GM15510 (cell line): ENCODE results near the gene SNX33.
A peak's percentile ranks its signal among the peaks of the same experiment; 100 is the strongest.

Experiments used
- POLR2A ChIP-seq: IDR thresholded peaks from 3 replicates; pipeline ENCODE4 v1.6.1; 2011; ENCODE audit warnings: borderline replicate concordance; ENCODE audit not compliant: insufficient read length; ENCODE audit errors: extremely low read depth

The SNX33 gene, protein sequence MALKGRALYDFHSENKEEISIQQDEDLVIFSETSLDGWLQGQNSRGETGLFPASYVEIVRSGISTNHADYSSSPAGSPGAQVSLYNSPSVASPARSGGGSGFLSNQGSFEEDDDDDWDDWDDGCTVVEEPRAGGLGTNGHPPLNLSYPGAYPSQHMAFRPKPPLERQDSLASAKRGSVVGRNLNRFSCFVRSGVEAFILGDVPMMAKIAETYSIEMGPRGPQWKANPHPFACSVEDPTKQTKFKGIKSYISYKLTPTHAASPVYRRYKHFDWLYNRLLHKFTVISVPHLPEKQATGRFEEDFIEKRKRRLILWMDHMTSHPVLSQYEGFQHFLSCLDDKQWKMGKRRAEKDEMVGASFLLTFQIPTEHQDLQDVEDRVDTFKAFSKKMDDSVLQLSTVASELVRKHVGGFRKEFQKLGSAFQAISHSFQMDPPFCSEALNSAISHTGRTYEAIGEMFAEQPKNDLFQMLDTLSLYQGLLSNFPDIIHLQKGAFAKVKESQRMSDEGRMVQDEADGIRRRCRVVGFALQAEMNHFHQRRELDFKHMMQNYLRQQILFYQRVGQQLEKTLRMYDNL

DNA sequence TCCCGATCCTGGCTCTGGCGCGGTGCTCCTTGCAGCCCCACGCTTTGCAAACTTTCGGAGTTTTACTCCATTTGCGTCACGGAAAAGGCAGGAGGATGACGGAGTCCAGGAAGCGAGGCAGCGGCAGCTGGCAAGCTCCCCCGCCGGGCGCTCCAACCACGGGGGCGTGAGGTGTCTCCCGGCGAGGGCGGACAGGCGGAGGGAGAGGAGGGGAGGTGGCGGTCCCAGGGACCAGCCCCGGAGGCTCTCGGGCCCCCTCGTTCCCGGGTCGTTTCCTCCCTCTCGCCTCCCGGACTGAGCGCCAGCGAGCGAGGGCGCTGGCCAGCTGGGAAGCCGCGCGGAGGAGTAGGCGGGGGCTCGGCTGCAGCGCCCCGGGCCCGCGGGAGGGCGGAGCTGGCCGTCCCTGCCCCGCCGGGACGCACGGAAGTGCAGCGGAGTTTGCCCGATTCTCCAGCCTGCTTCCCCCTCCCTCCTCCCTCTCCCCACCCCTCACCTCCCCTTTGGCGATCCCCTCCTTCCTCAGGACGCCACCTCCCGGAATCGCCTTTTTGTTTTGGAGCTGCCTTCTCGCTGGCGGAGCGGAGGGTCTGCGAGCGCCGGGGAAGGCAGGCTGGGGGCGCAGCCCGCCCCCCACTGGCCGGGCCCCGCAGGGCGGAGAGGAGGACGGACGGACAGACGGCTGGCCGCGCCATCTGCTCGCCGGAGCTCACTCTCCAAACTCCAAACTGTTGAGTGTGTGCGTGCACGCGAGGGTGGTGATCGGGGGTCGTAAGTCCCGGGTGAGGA is at the start of gene SNX33:
Gene SNX33, plus strand, starts transcription at position 543 of the 786 bp plus-strand sequence. CDS start 1,191 bp downstream, outside the sequence.
- peak; percentile 19 for TF ChIP-seq POLR2A

DNA sequence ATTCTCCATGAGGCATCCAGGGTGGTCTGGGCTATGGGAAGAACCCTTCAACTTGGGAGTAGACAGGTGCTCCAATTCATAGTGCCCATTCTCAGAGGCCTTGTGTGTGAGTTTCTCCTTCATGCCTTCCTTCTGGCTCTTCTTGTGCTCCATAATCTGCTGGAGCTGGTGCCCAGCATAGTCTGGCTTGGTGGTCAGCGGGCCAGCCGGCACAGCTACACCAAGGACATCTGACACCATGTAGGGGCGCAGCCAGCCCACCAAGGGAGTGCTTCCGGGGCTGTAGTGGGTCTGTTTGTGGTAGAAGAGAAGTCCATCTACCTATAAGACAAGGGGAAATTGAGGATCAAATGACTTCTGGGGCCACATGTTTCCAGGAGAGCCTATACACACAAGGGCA is 49.4 kb upstream of the SNX33 start:
- TF ChIP-seq POLR2A = no peak

DNA sequence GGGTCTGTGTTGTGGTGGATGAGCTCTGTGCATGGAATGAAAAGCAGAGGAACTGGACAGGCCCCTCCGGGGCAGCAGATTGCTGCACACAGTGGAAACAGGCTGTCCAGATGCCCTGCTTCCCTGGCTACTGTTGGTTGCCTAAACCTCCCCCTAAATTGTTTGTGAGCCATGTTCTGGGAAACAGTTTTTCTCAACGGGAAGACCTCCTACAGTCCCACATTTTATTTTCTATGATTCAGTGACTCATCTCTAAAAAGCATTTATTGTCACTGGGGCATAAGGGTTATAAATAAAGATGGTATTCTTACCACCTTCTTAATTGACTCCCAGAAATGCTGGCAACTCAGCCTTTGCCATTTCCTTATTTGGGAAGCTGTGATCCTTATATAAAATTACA is 48.3 kb upstream of the SNX33 start:
- TF ChIP-seq POLR2A = no peak

DNA sequence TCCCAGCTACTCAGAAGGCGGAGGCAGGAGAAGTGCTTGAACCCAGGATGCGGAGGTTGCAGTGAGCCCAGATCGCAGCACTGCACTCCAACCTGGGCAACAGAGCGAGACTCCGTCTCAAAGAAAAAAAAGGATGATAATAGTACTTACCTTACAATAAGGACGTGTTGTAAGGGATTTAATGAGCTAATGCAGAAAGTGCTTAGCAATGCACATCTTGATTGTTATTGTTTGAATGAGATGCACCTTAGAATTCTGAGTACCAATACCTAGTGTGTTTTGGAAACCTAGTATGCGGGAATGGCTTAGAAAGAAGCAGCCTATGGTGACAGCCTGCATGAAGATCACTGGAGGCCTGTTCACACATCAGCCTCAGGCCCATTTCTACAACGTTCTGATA is 41.7 kb upstream of the SNX33 start:
- TF ChIP-seq POLR2A = no peak

- TF ChIP-seq POLR2A = no peak
Measured at GRCh38 chr15:75606711-75607699, 40.7 kb upstream of the SNX33 start.

GRCh38 chr15:75616766-75617165 is 30.9 kb upstream of the SNX33 start:
- no peak for TF ChIP-seq POLR2A

- no peak for TF ChIP-seq POLR2A
Measured at GRCh38 chr15:75620058-75620820, 27.5 kb upstream of the SNX33 start.

DNA sequence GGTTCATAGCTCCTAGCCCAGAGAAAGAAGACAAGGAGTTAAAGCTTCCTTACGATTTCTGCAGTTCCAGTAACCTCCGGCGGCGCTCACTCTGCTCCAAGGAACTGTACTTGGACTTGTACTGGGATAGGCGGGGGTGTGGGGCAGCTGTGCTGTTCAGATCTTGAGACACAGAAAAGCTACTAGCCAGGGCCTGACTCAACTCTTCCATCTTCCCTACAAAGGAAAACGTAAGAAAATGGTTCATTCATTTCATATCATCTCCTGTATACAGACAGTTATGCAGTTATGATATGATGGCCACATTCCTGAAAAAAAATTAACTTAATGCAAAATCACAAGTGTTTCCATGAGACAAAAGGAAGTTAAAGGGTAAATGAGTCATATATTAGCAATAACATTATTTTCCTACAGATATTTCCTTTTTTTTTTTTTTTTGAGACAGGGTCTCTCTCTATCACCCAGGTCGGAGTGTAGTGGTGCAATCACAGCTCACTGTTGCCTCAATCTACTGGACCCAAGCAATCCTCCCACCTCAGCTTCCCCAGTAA is 26.8 kb upstream of the SNX33 start:
- TF ChIP-seq POLR2A = no peak

DNA sequence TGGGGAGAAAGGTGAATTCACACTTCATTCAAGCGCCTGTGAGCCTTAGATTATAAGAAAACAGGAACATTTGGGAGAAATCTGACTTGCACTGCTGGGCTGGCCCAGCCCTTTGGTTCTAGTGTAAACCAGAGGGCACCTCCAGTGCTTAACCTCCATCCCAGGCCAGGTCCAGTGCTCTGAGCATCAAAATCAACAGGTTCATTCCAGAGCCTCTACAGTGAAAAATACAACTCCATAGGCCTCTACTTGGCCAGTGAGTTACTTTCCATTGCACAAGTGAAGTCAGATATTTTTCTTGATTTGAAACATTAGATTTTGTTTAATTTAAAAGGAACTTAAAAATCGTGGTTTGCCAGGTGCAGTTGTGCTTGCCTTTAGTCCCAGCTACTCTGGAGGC is 25.2 kb upstream of the SNX33 start:
- no peak for TF ChIP-seq POLR2A

DNA sequence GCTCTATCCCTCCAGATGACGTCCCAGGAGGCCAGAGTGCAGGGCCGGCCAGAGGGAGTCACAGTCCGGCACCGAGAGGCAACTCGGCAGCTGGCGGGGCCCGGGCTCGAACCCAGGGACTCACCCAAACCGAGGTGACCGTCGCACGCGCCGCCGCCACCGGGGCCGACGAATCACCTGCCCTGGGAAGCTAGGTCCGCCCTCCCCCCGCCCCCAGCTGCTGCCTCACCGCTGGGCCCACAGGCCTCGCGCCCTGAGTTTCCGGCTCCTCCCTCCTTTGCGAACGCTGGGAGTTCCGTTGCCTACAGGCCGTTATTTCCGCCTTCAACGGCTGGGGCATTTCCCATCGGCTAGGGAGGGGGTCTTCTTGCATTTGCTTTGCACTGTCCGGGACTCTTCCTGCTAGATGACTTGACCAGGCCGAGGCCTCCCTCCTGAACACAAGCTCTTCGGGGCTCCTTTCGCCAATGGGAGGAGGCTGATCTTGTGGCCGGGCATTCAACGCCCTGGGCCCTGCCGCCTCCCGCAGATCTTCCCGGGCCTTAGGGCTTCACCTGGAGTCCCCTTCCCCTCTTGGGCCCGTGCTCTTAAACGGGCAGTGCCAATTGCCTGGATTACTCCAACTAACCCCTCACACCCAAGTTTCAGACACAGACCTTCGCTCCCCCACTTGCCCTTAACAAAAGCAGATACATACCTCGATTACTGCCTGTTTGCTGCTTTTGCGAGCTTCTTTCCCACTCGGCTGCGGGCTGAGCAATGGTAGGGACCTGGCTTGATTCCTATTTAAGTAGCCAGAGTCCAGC is 22.0 kb upstream of the SNX33 start, which contains the start of gene SNUPN:
Gene SNUPN, minus strand, starts transcription at position 184 of the 806 bp plus-strand sequence. CDS start 4,674 bp downstream, outside the sequence.
- TF ChIP-seq POLR2A = peak; percentile 85

GRCh38 chr15:75631935-75632334 is 15.8 kb upstream of the SNX33 start:
- no peak for TF ChIP-seq POLR2A

DNA sequence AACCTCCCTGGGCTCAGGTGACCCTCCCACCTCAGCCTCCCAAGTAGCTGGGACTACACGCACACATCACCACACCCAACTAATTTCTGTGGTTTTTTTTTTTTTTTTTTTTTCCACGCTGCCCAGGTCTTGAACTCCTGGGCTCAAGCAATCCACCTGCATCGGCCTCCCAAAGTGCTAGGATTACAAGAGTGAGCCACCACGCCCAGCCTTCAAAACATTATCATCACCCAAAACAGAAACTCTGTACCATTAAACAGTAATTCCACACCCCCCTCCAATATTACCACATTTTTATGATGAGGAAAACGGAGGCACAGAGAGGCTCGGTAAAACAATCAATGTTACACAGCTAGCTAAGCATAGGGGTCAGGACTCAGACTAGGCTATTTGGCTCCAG is 11.7 kb upstream of the SNX33 start:
- no peak for TF ChIP-seq POLR2A

DNA sequence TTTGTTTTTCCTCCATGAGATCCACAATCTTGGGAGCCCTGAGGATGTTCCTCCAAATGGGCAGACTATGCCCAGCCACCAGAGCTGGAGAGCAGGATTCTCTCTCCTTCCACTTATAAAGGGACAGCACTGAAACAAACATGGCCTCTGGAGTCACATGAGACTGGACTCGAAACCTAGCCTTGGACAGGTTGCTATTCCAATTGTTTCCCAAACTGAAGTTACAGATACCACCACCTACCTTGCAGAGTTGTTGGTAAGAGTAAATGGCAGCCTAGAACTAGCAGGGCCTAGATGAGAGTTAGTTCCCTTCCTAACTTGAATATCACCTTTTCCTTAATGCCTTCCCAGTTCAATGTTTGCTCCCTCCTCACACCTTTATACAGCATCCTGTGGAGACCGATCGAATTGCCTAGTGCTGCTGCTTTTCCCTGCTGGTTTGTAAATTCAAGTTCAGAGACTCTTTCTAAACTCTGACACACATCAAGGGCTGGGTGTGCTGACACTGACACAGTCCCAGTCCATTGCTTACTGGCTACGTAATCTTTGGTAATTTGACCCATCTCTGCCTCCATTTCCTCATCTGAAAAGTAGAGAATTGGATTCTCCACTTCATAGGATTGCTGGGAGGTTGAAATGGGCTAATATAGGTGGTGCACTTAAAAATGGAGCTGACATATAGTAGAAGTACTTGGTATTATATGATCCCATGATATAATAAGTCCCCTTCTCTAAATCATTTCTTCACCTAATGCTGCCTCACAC is 10.3 kb upstream of the SNX33 start:
- no peak for TF ChIP-seq POLR2A
